CD4-positive, alpha-beta memory T cell (primary cell): ENCODE data around the gene NFKB1. TPM values are rescaled to one million over a fixed set of nuclear protein-coding genes. Genes with fewer than 3 reads are reported as not detected.

Source experiments
- CTCF ChIA-PET: fragments of 350-600 bp; sonication (Branson Sonifier 250); formaldehyde crosslinking; loops from one replicate; lab custom pipeline; 2021; ENCODE audit warnings: inconsistent platforms; ENCODE audit not compliant: partially characterized antibody; lab: Charles Lee
- POLR2A ChIA-PET: fragments of 350-600 bp; sonication (Branson Sonifier 250); formaldehyde crosslinking; loops from one replicate; lab custom pipeline; 2021; ENCODE audit not compliant: partially characterized antibody; lab: Charles Lee
- DNase-seq, 5 donors: peaks; one replicate each; pipeline versions ENCODE4 v3.0.0 to v3.0.0-alpha.2; 2020 to 2022; ENCODE audit warnings: mixed read lengths in 1 of 5
- H3K27ac ChIP-seq: one replicate; pipeline ENCODE4 v1.7.0; 2013; ENCODE audit warnings: low read depth, low read length
- H3K27me3 ChIP-seq: 2 replicates; pipeline ENCODE4 v1.7.0; 2013; ENCODE audit warnings: mild to moderate bottlenecking, low read length, moderate library complexity; ENCODE audit not compliant: insufficient read depth
- H3K36me3 ChIP-seq: 2 replicates; pipeline ENCODE4 v1.7.0; 2013; ENCODE audit warnings: mild to moderate bottlenecking, low read length, moderate library complexity; ENCODE audit not compliant: insufficient read depth
- H3K4me1 ChIP-seq: 2 replicates; pipeline ENCODE4 v1.7.0; 2013; ENCODE audit warnings: mild to moderate bottlenecking, low read length, moderate library complexity; ENCODE audit not compliant: insufficient read depth
- H3K4me3 ChIP-seq, 2 donors: one replicate each; pipeline ENCODE4 v1.7.0; 2013; ENCODE audit warnings: low read length in 2 of 2, mild to moderate bottlenecking in 1 of 2
- H3K9me3 ChIP-seq, 2 donors: one replicate each; pipeline ENCODE4 v1.7.0; 2013; ENCODE audit warnings: low read length in 2 of 2, control low read depth in 1 of 2; ENCODE audit not compliant: control insufficient read depth in 1 of 2
- H3K27ac Mint-ChIP-seq, 7 donors: one replicate each; pipeline ENCODE4 v1.8.0; 2020 to 2021; ENCODE audit warnings: mixed read lengths in 7 of 7, mild to moderate bottlenecking in 6 of 7, inconsistent platforms in 3 of 7, moderate library complexity in 3 of 7
- H3K27me3 Mint-ChIP-seq, 2 donors: one replicate each; pipeline ENCODE4 v1.8.0; 2020 to 2021; ENCODE audit warnings: mixed read lengths in 2 of 2
- H3K36me3 Mint-ChIP-seq, 2 donors: one replicate each; pipeline ENCODE4 v1.8.0; 2020 to 2021; ENCODE audit warnings: mixed read lengths in 2 of 2, inconsistent platforms in 1 of 2, mild to moderate bottlenecking in 1 of 2
- H3K4me1 Mint-ChIP-seq, 4 donors: one replicate each; pipeline ENCODE4 v1.8.0; 2020 to 2021; ENCODE audit warnings: mixed read lengths in 4 of 4, mild to moderate bottlenecking in 1 of 4
- H3K4me3 Mint-ChIP-seq, 8 donors: one replicate each; pipeline ENCODE4 v1.8.0; 2020 to 2021; ENCODE audit warnings: mixed read lengths in 8 of 8, mild to moderate bottlenecking in 7 of 8, moderate library complexity in 6 of 8, inconsistent platforms in 3 of 8
- H3K9me3 Mint-ChIP-seq, 8 donors: one replicate each; pipeline ENCODE4 v1.8.0; 2020 to 2021; ENCODE audit warnings: mixed read lengths in 8 of 8, mild to moderate bottlenecking in 5 of 8, inconsistent platforms in 3 of 8, moderate library complexity in 1 of 8
- intact Hi-C: fragments of 100-400 bp; cut with micrococcal nuclease; formaldehyde crosslinking; loops from one replicate; pipeline ENCODE4 v1.15.1; 2023
- polyA plus RNA-seq, 2 donors: library from polyadenylated mRNA; unstranded; fragments of 300-500 nt; fragmentation: Illumina TruSeq; gene quantifications; one replicate each; pipeline ENCODE4 v1.2.3, GENCODE V29; 2021
- total RNA-seq, 2 experiments: library from RNA; stranded (reverse); gene quantifications; one replicate each; pipeline ENCODE4 v1.2.3, GENCODE V29; 2021

NFKB1 gene
- total and polyA plus RNA-seq, 4 experiments from 2014 or later: 16.6 to 84.9 (median 70.9) TPM

GRCh38 chr4:102554482-102554881 lies 53.3 kb downstream of the NFKB1 start:
- ChIA-PET CTCF (interaction anchor here (1.9 kb wide), 1 partner anchor 12 kb away, joined by 4 read pairs; no protein-coding TSS in a partner anchor), POLR2A (no interaction called here)
- Histone ChIP-seq H3K27me3 (no peaks in the 10 kb centered on the region), H3K9me3 (no peaks in the 10 kb centered on the region), H3K36me3 (no peaks in the 10 kb centered on the region), H3K4me3 (no peak overlapping the region), H3K4me1 (peaks cover 82% of the 10 kb centered on the region), H3K27ac (no peak overlapping the region)
- H3K9me3 Mint-ChIP-seq: no peaks in the 10 kb centered on the region
- peak overlapping the region in 1 of 8 donors; percentile 15 for H3K4me3 Mint-ChIP-seq
- no peaks in the 10 kb centered on the region for H3K27me3 Mint-ChIP-seq
- H3K4me1 Mint-ChIP-seq: peaks cover 40 to 52% (median 46%) of the 10 kb centered on the region in 4 donors
- DNase-seq: no peak
- intact Hi-C loops: loop anchor here (10.0 kb wide), 1 partner anchor 50 kb away; the partner anchor contains the start of gene NFKB1
- H3K36me3 Mint-ChIP-seq: peaks cover 15 to 30% of the 10 kb centered on the region in 2 donors
- peak overlapping the region in 5 of 7 donors; percentile 10 to 70 (median 52) for H3K27ac Mint-ChIP-seq

DNA sequence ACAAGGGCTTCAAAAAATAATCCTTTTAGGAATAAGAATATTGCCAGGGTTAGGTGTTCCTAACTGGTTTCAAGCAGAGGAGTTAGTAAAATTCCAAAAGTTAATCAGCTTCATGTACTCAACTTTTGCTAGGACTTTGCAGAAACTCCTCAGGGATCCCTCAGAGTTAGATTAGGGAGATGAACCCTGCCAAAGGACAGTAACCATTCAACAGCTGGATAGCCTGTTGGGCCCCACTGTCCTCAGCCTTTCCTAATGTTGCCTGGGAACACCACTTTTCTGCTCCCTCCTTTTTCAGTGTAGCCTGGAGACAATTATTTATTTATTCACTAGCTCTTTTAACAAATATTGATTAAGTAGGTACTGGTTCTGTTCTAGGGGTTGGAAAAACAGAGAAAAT lies 53.8 kb downstream of the NFKB1 start:
- intact Hi-C loops: loop anchor here (10.0 kb wide), 1 partner anchor 50 kb away; the partner anchor contains the start of gene NFKB1
- ChIA-PET POLR2A (interaction anchor here (1.3 kb wide), 1 partner anchor 11 kb away, joined by 4 read pairs; no protein-coding TSS in a partner anchor), CTCF (interaction anchor here (1.4 to 1.9 kb wide), 3 partner anchors 9 to 18 kb away, joined by 3 to 7 read pairs (median 4); no protein-coding TSS in a partner anchor)
- no peak overlapping the region for H3K27ac ChIP-seq
- Mint-ChIP-seq H3K4me1 (peaks cover 43 to 50% (median 45%) of the 10 kb centered on the region in 4 donors), H3K27me3 (no peaks in the 10 kb centered on the region), H3K9me3 (no peaks in the 10 kb centered on the region), H3K4me3 (no peak overlapping the region), H3K27ac (peak overlapping the region in 3 of 7 donors; percentile 11 to 70 (median 58)), H3K36me3 (peaks cover 14 to 27% of the 10 kb centered on the region in 2 donors)
- H3K27me3 ChIP-seq: no peaks in the 10 kb centered on the region
- no peaks in the 10 kb centered on the region for H3K36me3 ChIP-seq
- DNase-seq: no peak
- peaks cover 83% of the 10 kb centered on the region for H3K4me1 ChIP-seq
- H3K9me3 ChIP-seq: no peaks in the 10 kb centered on the region
- no peak overlapping the region for H3K4me3 ChIP-seq

- Histone ChIP-seq H3K27me3 (no peaks in the 10 kb centered on the region), H3K4me3 (no peak overlapping the region), H3K9me3 (no peaks in the 10 kb centered on the region), H3K4me1 (peaks cover 87% of the 10 kb centered on the region), H3K27ac (no peak overlapping the region), H3K36me3 (no peaks in the 10 kb centered on the region)
- Mint-ChIP-seq H3K36me3 (peaks cover 6 to 22% of the 10 kb centered on the region in 2 donors), H3K4me3 (no peak overlapping the region), H3K9me3 (no peaks in the 10 kb centered on the region), H3K27me3 (no peaks in the 10 kb centered on the region), H3K4me1 (peaks cover 21 to 47% (median 45%) of the 10 kb centered on the region in 4 donors), H3K27ac (no peak overlapping the region)
- DNase-seq: no peak
- CTCF ChIA-PET: no interaction called here
- intact Hi-C loops: loop anchor here (2.0 to 10.0 kb wide), 2 partner anchors 17 to 53 kb away; partner anchors contain the start of gene NFKB1
- POLR2A ChIA-PET: no interaction called here
Observed at GRCh38 chr4:102557636-102558035, 56.5 kb downstream of the NFKB1 start.

DNA sequence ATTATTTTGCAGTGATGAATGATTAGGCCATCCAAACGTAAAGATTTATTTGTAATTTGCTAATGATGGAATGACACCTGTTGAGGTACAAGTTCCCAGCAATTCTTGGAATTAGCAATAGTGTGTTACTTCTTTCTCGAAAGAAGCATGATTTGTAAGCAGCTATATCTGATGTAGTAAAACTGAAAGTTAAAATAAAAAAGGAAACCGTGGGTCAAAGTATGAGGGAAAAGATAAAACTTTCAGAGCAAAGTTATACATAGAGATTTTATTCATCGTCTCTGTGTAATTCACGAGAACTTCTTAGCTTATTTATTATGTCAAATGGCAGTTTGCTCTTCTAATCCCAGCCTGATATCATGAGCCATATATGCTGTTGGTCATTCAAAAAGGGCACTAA lies 59.0 kb downstream of the NFKB1 start:
- intact Hi-C loops: no loop called here
- DNase-seq: no peak
- no peaks in the 10 kb centered on the region for H3K27me3 ChIP-seq
- no peaks in the 10 kb centered on the region for H3K9me3 ChIP-seq
- H3K27me3 Mint-ChIP-seq: no peaks in the 10 kb centered on the region
- no peaks in the 10 kb centered on the region for H3K9me3 Mint-ChIP-seq
- peaks cover 14 to 47% (median 44%) of the 10 kb centered on the region in 4 donors for H3K4me1 Mint-ChIP-seq
- H3K27ac Mint-ChIP-seq: peak overlapping the region in 6 of 7 donors; percentile 24 to 92 (median 86)
- peaks cover 16 to 26% of the 10 kb centered on the region in 2 donors for H3K36me3 Mint-ChIP-seq
- H3K4me3 ChIP-seq: no peak overlapping the region
- ChIA-PET POLR2A (interaction anchor here (1.0 to 1.7 kb wide), 5 partner anchors 16 to 60 kb away, joined by 3 to 6 read pairs (median 3); no protein-coding TSS in a partner anchor), CTCF (interaction anchor here (1.3 to 2.0 kb wide), 2 partner anchors 10 to 18 kb away, joined by 4 to 5 read pairs; no protein-coding TSS in a partner anchor)
- H3K27ac ChIP-seq: peak overlapping the region; percentile 40
- H3K36me3 ChIP-seq: no peaks in the 10 kb centered on the region
- H3K4me1 ChIP-seq: peaks cover 79% of the 10 kb centered on the region
- peak overlapping the region; percentile 65 to 91 (median 84) for H3K4me3 Mint-ChIP-seq

DNA sequence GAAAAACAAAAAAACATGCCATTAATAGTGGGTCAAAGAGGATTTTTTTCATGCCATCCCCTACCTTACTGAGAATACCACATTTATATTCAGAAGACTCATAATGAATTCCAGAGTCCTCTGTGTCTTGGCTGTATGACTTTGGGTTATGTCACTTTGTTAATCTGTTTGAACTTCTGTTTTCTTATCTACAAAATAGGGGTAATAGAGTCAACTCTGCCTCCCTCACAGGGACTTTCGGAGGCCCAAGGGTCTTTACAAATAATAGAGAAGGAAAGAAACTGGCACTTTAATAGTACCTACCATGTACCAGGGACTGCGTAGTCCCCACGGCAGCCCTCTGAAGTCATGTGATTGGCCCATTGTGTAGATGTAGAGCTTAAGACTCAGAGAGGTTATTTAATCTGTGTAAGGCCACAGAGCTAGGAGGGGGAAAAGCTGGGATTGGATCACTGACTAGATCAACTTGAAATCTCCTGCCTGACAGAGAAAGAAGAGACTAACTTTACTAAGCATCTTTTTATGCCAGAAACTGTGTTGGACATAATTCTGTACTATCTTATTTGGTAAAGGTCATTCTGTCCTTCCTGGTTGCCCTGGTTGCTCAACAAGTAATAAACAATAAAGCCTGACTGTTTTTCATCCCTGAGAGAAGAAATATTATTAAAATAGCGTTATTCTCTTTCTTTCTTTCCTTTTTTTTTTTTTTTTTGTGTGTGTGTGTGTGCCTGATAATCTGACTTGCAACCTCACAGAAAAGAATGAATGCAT lies 59.6 kb downstream of the NFKB1 start:
- peak overlapping the region; percentile 40 for H3K27ac ChIP-seq
- H3K36me3 Mint-ChIP-seq: peaks cover 18 to 28% of the 10 kb centered on the region in 2 donors
- H3K27me3 Mint-ChIP-seq: no peaks in the 10 kb centered on the region
- no peak overlapping the region for H3K4me3 ChIP-seq
- peak overlapping the region; percentile 11 to 91 (median 84) for H3K4me3 Mint-ChIP-seq
- H3K9me3 Mint-ChIP-seq: no peaks in the 10 kb centered on the region
- H3K4me1 ChIP-seq: peaks cover 73% of the 10 kb centered on the region
- CTCF ChIA-PET: interaction anchor here (1.3 to 2.0 kb wide), 2 partner anchors 9 to 18 kb away, joined by 4 to 5 read pairs; no protein-coding TSS in a partner anchor
- intact Hi-C loops: no loop called here
- peak overlapping the region in 6 of 7 donors; percentile 24 to 92 (median 86) for H3K27ac Mint-ChIP-seq
- no peaks in the 10 kb centered on the region for H3K27me3 ChIP-seq
- no peaks in the 10 kb centered on the region for H3K36me3 ChIP-seq
- H3K9me3 ChIP-seq: no peaks in the 10 kb centered on the region
- POLR2A ChIA-PET: interaction anchor here (1.6 to 1.7 kb wide), 2 partner anchors 15 to 53 kb away, joined by 4 to 6 read pairs; no protein-coding TSS in a partner anchor
- H3K4me1 Mint-ChIP-seq: peaks cover 20 to 51% (median 48%) of the 10 kb centered on the region in 4 donors
- DNase-seq: no peak

DNA sequence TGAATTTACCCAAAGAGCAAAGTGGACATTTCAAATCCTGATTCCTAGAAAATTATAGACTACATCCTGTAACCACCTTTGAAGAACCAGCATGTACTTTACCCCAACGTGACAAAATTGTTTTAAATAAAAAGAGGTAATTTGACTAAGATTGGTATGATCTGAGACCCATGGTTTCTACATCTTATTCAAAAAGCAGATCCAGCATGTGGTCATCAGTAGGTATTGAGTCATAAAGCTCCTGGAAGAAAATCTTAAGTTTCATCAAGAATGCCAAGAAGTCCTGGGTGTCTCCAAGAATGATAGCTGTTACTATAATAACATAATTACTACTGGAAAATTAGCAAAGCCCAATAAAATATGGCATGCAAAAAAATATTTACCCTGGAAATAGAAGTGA lies 61.8 kb downstream of the NFKB1 start:
- DNase-seq: no peak
- Histone ChIP-seq H3K36me3 (no peaks in the 10 kb centered on the region), H3K27me3 (no peaks in the 10 kb centered on the region), H3K4me3 (no peak overlapping the region), H3K4me1 (peaks cover 60% of the 10 kb centered on the region), H3K27ac (no peak overlapping the region), H3K9me3 (no peaks in the 10 kb centered on the region)
- ChIA-PET POLR2A (no interaction called here), CTCF (interaction anchor here (1.2 kb wide), 1 partner anchor 16 kb away, joined by 3 read pairs; no protein-coding TSS in a partner anchor)
- peak overlapping the region in 1 of 8 donors; percentile 0 for H3K4me3 Mint-ChIP-seq
- H3K9me3 Mint-ChIP-seq: no peaks in the 10 kb centered on the region
- H3K27me3 Mint-ChIP-seq: no peaks in the 10 kb centered on the region
- intact Hi-C loops: no loop called here
- peaks cover 32 to 43% of the 10 kb centered on the region in 2 donors for H3K36me3 Mint-ChIP-seq
- peak overlapping the region in 3 of 7 donors; percentile 6 to 81 (median 38) for H3K27ac Mint-ChIP-seq
- H3K4me1 Mint-ChIP-seq: peaks cover 38 to 63% (median 60%) of the 10 kb centered on the region in 4 donors
